Hepatocyte (in vitro differentiated cells): Measurements from ENCODE around the gene UGP2.

Experiments
- CTCF ChIP-seq: fragments of 200-600 bp; sonication (generic); IDR thresholded peaks from 2 replicates; pipeline ENCODE4 v1.5.1; 2016; ENCODE audit warnings: antibody characterized with exemption, mild to moderate bottlenecking; ENCODE audit not compliant: poor library complexity
- EZH2 ChIP-seq: fragments of 200-600 bp; sonication (generic); IDR thresholded peaks from 2 replicates; pipeline ENCODE4 v1.6.1; 2016; ENCODE audit warnings: antibody characterized with exemption, mild to moderate bottlenecking, borderline replicate concordance
- EZH2phosphoT487 ChIP-seq: fragments of 200-600 bp; sonication (generic); IDR thresholded peaks from one replicate; pipeline ENCODE4 v1.6.1; 2018; ENCODE audit warnings: antibody characterized with exemption, mild to moderate bottlenecking, low read depth, moderate library complexity; ENCODE audit not compliant: unreplicated experiment, severe bottlenecking

- TF ChIP-seq EZH2phosphoT487 (no peak), CTCF (no peak), EZH2 (no peak)
Observed at GRCh38 chr2:63827749-63828148, 13.9 kb upstream of the UGP2 start.
